Small intestine (tissue), 16 donors: ENCODE data around the gene TMEM41B. TPM values are rescaled to one million over a fixed set of nuclear protein-coding genes. Genes with fewer than 3 reads are reported as not detected.
A peak's percentile ranks its signal among the peaks of the same experiment; 100 is the strongest.
"Not testable (repeated sequence)": the region's sequence is repeated elsewhere in the genome, so short reads cannot be mapped to it uniquely, and the experiment has no call there.

Experiments used
- DNase-seq, 2 donors: peaks; one replicate each; pipeline versions ENCODE4 v3.0.0 to v3.0.0-alpha.2; 2013
- FAIRE-seq: peaks from 2 replicates; lab custom pipeline; 2012; peaks lifted over from hg19 to GRCh38; lab: Jason Lieb, UNC
- H3K27ac ChIP-seq, 3 donors: one replicate each; pipeline ENCODE4 v1.5.1; 2013; ENCODE audit warnings: low read length in 2 of 3, mild to moderate bottlenecking in 2 of 3, control low read depth in 1 of 3, inconsistent platforms in 1 of 3, low read depth in 1 of 3, moderate library complexity in 1 of 3
- H3K27me3 ChIP-seq, 3 donors: one replicate each; pipeline ENCODE4 v1.6.1; 2013; ENCODE audit warnings: low read length in 3 of 3, inconsistent platforms in 1 of 3; ENCODE audit not compliant: control insufficient read depth in 3 of 3, insufficient read depth in 3 of 3
- H3K36me3 ChIP-seq, 3 donors: one replicate each; pipeline ENCODE4 v1.6.1; 2013; ENCODE audit warnings: low read length in 3 of 3, inconsistent platforms in 1 of 3, low read depth in 1 of 3, mild to moderate bottlenecking in 1 of 3, moderate library complexity in 1 of 3; ENCODE audit not compliant: control insufficient read depth in 3 of 3, insufficient read depth in 2 of 3
- H3K4me1 ChIP-seq, 3 donors: one replicate each; pipeline ENCODE4 v1.6.1; 2013; ENCODE audit warnings: low read length in 2 of 3, inconsistent platforms in 1 of 3, low read depth in 1 of 3, mild to moderate bottlenecking in 1 of 3, moderate library complexity in 1 of 3; ENCODE audit not compliant: control insufficient read depth in 3 of 3, insufficient read depth in 2 of 3
- H3K4me3 ChIP-seq, 3 donors: one replicate each; pipeline ENCODE4 v1.5.1; 2013; ENCODE audit warnings: low read length in 3 of 3, control low read depth in 1 of 3, inconsistent platforms in 1 of 3, low read depth in 1 of 3, mild to moderate bottlenecking in 1 of 3, moderate library complexity in 1 of 3
- H3K9me3 ChIP-seq, 2 donors: one replicate each; pipeline ENCODE4 v1.6.1; 2013; ENCODE audit warnings: low read depth in 1 of 2, low read length in 1 of 2; ENCODE audit not compliant: control insufficient read depth in 2 of 2, insufficient read depth in 1 of 2
- WGBS, 3 donors: extraction: QIAGEN DNeasy Blood & Tissue Kit; methylation state at CpG; one replicate each; pipeline ENCODE4 v1.1.7; 2013; 5-methylcytosine and 5-hydroxymethylcytosine counted together
- long read RNA-seq, 10 donors: transcript quantifications; one replicate each; lab custom pipeline, GENCODE V29; 2026
- polyA plus RNA-seq, 4 donors: library from polyadenylated mRNA; stranded (reverse) in 3 of 4; unstranded in 1 of 4; fragments of 200-250 nt in 3 of 4; fragments of 120-200 nt in 1 of 4; gene quantifications; one replicate each; pipeline versions ENCODE4 v1.2.1 to v1.2.3, GENCODE V29; 2013
- donor health status: healthy with polysubstance abuse.
- donor health status: control.
- donor health status: control.
- donor health status: Bipolar disorder and iron deficiency.
- donor health status: healthy.

The TMEM41B gene
- polyA plus RNA-seq = 10 to 100 TPM; 16.5 to 36.0 (median 20.8) TPM
- long read RNA-seq, donor 1, transcript TMEM41B-206 (3 exons, 966 nt) = minor isoform, 5 of 47 reads
- long read RNA-seq, donor 1, transcript TMEM41B-204 (7 exons, 3,968 nt) = major isoform, 9 of 47 reads
- long read RNA-seq, donor 1, partial matches to known transcripts = 28 of 47 reads
- long read RNA-seq, donor 1, other reads (novel, unspliced or antisense) = 0 of 47 reads
- long read RNA-seq, donor 2, partial matches to known transcripts = 0 of 3 reads
- long read RNA-seq, donor 2, other reads (novel, unspliced or antisense) = 0 of 3 reads
- long read RNA-seq, donor 3, partial matches to known transcripts = 0 of 7 reads
- long read RNA-seq, donor 3, other reads (novel, unspliced or antisense) = 0 of 7 reads
- long read RNA-seq, donor 4 = 0 reads
- long read RNA-seq, donor 5, partial matches to known transcripts = 6 of 6 reads
- long read RNA-seq, donor 5, other reads (novel, unspliced or antisense) = 0 of 6 reads
- long read RNA-seq, donor 6, partial matches to known transcripts = 0 of 5 reads
- long read RNA-seq, donor 6, other reads (novel, unspliced or antisense) = 0 of 5 reads
- long read RNA-seq, donor 7 = 0 reads
- long read RNA-seq, donor 8, partial matches to known transcripts = 0 of 1 reads
- long read RNA-seq, donor 8, other reads (novel, unspliced or antisense) = 0 of 1 reads
- long read RNA-seq, donor 9, partial matches to known transcripts = 0 of 3 reads
- long read RNA-seq, donor 9, other reads (novel, unspliced or antisense) = 0 of 3 reads
- long read RNA-seq, donor 10, transcript TMEM41B-204 (7 exons, 3,968 nt) = major isoform, 6 of 44 reads
- long read RNA-seq, donor 10, partial matches to known transcripts = 34 of 44 reads
- long read RNA-seq, donor 10, other reads (novel, unspliced or antisense) = 0 of 44 reads

- Histone ChIP-seq H3K36me3 (peaks cover 0 to 10% (median 0%) of the 10 kb centered on the region in 3 donors), H3K4me3 (peak within 1 kb of the TSS; percentile 89 to 99 (median 99)), H3K27ac (peak within 1 kb of the TSS; percentile 91 to 96 (median 95)), H3K9me3 (no peaks in the 10 kb centered on the region), H3K4me1 (peaks cover 5 to 20% (median 9%) of the 10 kb centered on the region in 3 donors), H3K27me3 (no peaks in the 10 kb centered on the region)
- WGBS, 3 donors = 0 to 1% (median 1%) methylated on average over 59 to 71 of the region's 71 CpGs
- DNase-seq (peak; percentile 99), FAIRE-seq (no peak)
These were observed at the start of gene TMEM41B for GRCh38 chr11:9314291-9315077. TMEM41B (minus strand) TSS chr11:9314593; CDS start chr11:9314441, 152 bp downstream.

GRCh38 chr11:9362393-9362863 is 48.0 kb upstream of the TMEM41B start:
- peak overlapping the region in 1 of 3 donors; percentile 63 for H3K27ac ChIP-seq
- H3K36me3 ChIP-seq = no peaks in the 10 kb centered on the region
- FAIRE-seq (no peak), DNase-seq (no peak)
- no peaks in the 10 kb centered on the region for H3K9me3 ChIP-seq
- WGBS, 3 donors = 64 to 82% (median 73%) methylated on average over 2 of the region's 2 CpGs
- peaks cover 0 to 12% (median 0%) of the 10 kb centered on the region in 3 donors for H3K4me1 ChIP-seq
- no peaks in the 10 kb centered on the region for H3K27me3 ChIP-seq
- no peak overlapping the region for H3K4me3 ChIP-seq

GRCh38 chr11:9360862-9361622 is 46.6 kb upstream of the TMEM41B start:
- not testable (repeated sequence) for FAIRE-seq, H3K27me3 ChIP-seq, H3K4me3 ChIP-seq, H3K9me3 ChIP-seq, H3K36me3 ChIP-seq, H3K27ac ChIP-seq, DNase-seq
- peaks cover 0 to 12% (median 0%) of the 10 kb centered on the region in 3 donors for H3K4me1 ChIP-seq
- 90 to 93% (median 93%) methylated on average over 13 of the region's 13 CpGs for WGBS, 3 donors

GRCh38 chr11:9357041-9357440 is 42.6 kb upstream of the TMEM41B start:
- no peaks in the 10 kb centered on the region for H3K4me1 ChIP-seq
- FAIRE-seq (no peak), DNase-seq (no peak)
- no peak overlapping the region for H3K4me3 ChIP-seq
- no peak overlapping the region for H3K27ac ChIP-seq
- no peaks in the 10 kb centered on the region for H3K9me3 ChIP-seq
- 91 to 96% (median 93%) methylated on average over 4 of the region's 4 CpGs for WGBS, 3 donors
- no peaks in the 10 kb centered on the region for H3K36me3 ChIP-seq
- H3K27me3 ChIP-seq = no peaks in the 10 kb centered on the region

GRCh38 chr11:9351321-9351881 is 37.0 kb upstream of the TMEM41B start:
- Histone ChIP-seq H3K9me3 (no peaks in the 10 kb centered on the region), H3K27me3 (no peaks in the 10 kb centered on the region), H3K36me3 (no peaks in the 10 kb centered on the region), H3K4me1 (no peaks in the 10 kb centered on the region), H3K27ac (no peak overlapping the region), H3K4me3 (no peak overlapping the region)
- 38 to 75% (median 53%) methylated on average over 6 of the region's 6 CpGs for WGBS, 3 donors
- no peak for FAIRE-seq
- no peak for DNase-seq

- not testable (repeated sequence) for H3K36me3 ChIP-seq, H3K9me3 ChIP-seq, DNase-seq, FAIRE-seq, H3K27ac ChIP-seq, H3K4me3 ChIP-seq, H3K27me3 ChIP-seq, H3K4me1 ChIP-seq
- 67 to 69% (median 67%) methylated on average over 4 of the region's 4 CpGs for WGBS, 3 donors
These were observed 33.4 kb upstream of the TMEM41B start for GRCh38 chr11:9347779-9348178.

GRCh38 chr11:9347100-9347499 is 32.7 kb upstream of the TMEM41B start:
- Histone ChIP-seq H3K27ac (no peak overlapping the region), H3K4me1 (no peaks in the 10 kb centered on the region), H3K4me3 (no peak overlapping the region), H3K9me3 (no peaks in the 10 kb centered on the region), H3K27me3 (no peaks in the 10 kb centered on the region), H3K36me3 (no peaks in the 10 kb centered on the region)
- DNase-seq (no peak), FAIRE-seq (no peak)
- WGBS, 3 donors = 71 to 91% (median 73%) methylated on average over 2 of the region's 2 CpGs
